ENCODE data around the gene NMNAT2.

- TF ChIP-seq, protein P1, sequence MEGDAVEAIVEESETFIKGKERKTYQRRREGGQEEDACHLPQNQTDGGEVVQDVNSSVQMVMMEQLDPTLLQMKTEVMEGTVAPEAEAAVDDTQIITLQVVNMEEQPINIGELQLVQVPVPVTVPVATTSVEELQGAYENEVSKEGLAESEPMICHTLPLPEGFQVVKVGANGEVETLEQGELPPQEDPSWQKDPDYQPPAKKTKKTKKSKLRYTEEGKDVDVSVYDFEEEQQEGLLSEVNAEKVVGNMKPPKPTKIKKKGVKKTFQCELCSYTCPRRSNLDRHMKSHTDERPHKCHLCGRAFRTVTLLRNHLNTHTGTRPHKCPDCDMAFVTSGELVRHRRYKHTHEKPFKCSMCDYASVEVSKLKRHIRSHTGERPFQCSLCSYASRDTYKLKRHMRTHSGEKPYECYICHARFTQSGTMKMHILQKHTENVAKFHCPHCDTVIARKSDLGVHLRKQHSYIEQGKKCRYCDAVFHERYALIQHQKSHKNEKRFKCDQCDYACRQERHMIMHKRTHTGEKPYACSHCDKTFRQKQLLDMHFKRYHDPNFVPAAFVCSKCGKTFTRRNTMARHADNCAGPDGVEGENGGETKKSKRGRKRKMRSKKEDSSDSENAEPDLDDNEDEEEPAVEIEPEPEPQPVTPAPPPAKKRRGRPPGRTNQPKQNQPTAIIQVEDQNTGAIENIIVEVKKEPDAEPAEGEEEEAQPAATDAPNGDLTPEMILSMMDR (IDR thresholded peaks at IDR 0.05) = no peak
- TF ChIP-seq POLR2A (IDR thresholded peaks at IDR 0.05) = no peak
Measured at GRCh38 chr1:183460596-183460995, 42.4 kb upstream of the NMNAT2 start.

Data from testis (tissue), 2 donors.